Neural cell (in vitro differentiated cells): ENCODE data around the gene FBXO38.

ENCODE experiments used
- EZH2 ChIP-seq: fragments of 200-600, 300-800 bp; shearing (Covaris generic), sonication (generic); IDR thresholded peaks from 2 replicates; pipeline ENCODE4 v1.6.1; 2014; ENCODE audit warnings: antibody characterized with exemption, low read length, borderline replicate concordance, mild to moderate bottlenecking; ENCODE audit not compliant: insufficient read depth, poor library complexity, severe bottlenecking
- POLR2AphosphoS5 ChIP-seq: IDR thresholded peaks from 2 replicates; pipeline ENCODE4 v1.6.1; 2012
- RAD21 ChIP-seq: fragments of 450-650 bp; conservative IDR thresholded peaks from 2 replicates; pipeline ENCODE4 v1.6.1; 2014; ENCODE audit warnings: antibody characterized with exemption, mild to moderate bottlenecking, moderate library complexity
- SMC3 ChIP-seq: fragments of 450-650 bp; conservative IDR thresholded peaks from 2 replicates; pipeline ENCODE4 v1.6.1; 2014; ENCODE audit warnings: antibody characterized with exemption, mild to moderate bottlenecking, moderate library complexity; ENCODE audit not compliant: poor library complexity
- TF ChIP-seq, protein P1 (sequence below): fragments of 450-650 bp; IDR thresholded peaks from 2 replicates; pipeline ENCODE4 v1.5.1; 2014; ENCODE audit warnings: antibody characterized with exemption, mild to moderate bottlenecking, moderate library complexity; ENCODE audit not compliant: poor library complexity, severe bottlenecking
- TF ChIP-seq, protein P2 (sequence below): IDR thresholded peaks from 2 replicates; pipeline ENCODE4 v1.6.1; 2012; ENCODE audit warnings: borderline replicate concordance

DNA sequence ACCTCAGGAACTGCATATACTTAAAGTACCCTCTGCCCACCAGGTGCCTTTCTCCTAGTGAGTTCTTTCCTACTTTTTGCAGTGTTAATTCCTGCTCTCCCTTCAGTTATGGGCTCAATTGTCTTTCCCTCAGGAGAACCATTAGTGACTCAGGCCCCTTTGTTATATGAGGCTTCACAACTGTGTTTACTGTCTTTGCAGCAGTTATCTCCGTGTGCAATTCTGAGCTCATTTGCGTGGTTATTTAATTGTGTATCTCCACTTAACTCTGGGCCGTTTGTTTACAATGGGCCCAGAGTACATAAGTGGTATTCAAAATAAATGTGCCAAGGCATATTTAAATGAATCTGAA, 9.6 kb downstream of the FBXO38 start:
- TF ChIP-seq, protein P1, sequence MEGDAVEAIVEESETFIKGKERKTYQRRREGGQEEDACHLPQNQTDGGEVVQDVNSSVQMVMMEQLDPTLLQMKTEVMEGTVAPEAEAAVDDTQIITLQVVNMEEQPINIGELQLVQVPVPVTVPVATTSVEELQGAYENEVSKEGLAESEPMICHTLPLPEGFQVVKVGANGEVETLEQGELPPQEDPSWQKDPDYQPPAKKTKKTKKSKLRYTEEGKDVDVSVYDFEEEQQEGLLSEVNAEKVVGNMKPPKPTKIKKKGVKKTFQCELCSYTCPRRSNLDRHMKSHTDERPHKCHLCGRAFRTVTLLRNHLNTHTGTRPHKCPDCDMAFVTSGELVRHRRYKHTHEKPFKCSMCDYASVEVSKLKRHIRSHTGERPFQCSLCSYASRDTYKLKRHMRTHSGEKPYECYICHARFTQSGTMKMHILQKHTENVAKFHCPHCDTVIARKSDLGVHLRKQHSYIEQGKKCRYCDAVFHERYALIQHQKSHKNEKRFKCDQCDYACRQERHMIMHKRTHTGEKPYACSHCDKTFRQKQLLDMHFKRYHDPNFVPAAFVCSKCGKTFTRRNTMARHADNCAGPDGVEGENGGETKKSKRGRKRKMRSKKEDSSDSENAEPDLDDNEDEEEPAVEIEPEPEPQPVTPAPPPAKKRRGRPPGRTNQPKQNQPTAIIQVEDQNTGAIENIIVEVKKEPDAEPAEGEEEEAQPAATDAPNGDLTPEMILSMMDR = no peak
- TF ChIP-seq EZH2 (no peak), RAD21 (no peak), SMC3 (no peak), POLR2AphosphoS5 (no peak)
- TF ChIP-seq, protein P2, sequence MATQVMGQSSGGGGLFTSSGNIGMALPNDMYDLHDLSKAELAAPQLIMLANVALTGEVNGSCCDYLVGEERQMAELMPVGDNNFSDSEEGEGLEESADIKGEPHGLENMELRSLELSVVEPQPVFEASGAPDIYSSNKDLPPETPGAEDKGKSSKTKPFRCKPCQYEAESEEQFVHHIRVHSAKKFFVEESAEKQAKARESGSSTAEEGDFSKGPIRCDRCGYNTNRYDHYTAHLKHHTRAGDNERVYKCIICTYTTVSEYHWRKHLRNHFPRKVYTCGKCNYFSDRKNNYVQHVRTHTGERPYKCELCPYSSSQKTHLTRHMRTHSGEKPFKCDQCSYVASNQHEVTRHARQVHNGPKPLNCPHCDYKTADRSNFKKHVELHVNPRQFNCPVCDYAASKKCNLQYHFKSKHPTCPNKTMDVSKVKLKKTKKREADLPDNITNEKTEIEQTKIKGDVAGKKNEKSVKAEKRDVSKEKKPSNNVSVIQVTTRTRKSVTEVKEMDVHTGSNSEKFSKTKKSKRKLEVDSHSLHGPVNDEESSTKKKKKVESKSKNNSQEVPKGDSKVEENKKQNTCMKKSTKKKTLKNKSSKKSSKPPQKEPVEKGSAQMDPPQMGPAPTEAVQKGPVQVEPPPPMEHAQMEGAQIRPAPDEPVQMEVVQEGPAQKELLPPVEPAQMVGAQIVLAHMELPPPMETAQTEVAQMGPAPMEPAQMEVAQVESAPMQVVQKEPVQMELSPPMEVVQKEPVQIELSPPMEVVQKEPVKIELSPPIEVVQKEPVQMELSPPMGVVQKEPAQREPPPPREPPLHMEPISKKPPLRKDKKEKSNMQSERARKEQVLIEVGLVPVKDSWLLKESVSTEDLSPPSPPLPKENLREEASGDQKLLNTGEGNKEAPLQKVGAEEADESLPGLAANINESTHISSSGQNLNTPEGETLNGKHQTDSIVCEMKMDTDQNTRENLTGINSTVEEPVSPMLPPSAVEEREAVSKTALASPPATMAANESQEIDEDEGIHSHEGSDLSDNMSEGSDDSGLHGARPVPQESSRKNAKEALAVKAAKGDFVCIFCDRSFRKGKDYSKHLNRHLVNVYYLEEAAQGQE = no peak
